GM18861 (cell line): ENCODE results near the gene GMPR2.
A peak's percentile ranks its signal among the peaks of the same experiment; 100 is the strongest.
"Not testable (repeated sequence)": the region's sequence is repeated elsewhere in the genome, so short reads cannot be mapped to it uniquely, and the experiment has no call there.

ENCODE experiments used
- ATAC-seq: cut with Tn5 transposase; IDR thresholded peaks from one replicate; pipeline ENCODE4 v1.9.1; 2021; ENCODE audit not compliant: unreplicated experiment

GMPR2 gene

DNA sequence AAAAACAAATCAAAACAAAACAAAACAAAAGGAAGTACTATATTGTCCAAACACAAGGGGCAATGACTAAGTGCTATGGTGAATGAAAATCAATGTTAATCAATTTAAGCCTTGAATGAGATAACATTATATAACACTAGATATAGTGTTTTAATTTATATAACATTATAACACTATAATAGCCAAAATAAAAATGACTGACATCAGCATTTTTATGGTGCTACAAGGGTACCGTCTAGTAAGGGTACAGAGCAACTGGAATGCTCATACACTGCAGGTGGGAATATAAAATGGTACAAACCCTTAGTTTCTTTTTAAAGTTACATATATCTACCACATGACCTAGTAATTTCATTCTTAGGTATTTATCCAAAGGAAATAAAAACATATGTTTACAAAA, 6.3 kb upstream of the GMPR2 start:
- no peak for ATAC-seq

- ATAC-seq, result no peak
Observed at GRCh38 chr14:24228902-24229301, 3.8 kb upstream of the GMPR2 start.

- no peak for ATAC-seq
Observed at GRCh38 chr14:24231263-24232120, 1.2 kb upstream of the GMPR2 start.

- ATAC-seq, result peak; percentile 58
Observed at GRCh38 chr14:24232121-24232644, 546 bp upstream of the GMPR2 start, which contains the start of gene NEDD8. Gene NEDD8 (minus strand): TSS chr14:24232367. CDS start chr14:24232267, 100 bp downstream.

DNA sequence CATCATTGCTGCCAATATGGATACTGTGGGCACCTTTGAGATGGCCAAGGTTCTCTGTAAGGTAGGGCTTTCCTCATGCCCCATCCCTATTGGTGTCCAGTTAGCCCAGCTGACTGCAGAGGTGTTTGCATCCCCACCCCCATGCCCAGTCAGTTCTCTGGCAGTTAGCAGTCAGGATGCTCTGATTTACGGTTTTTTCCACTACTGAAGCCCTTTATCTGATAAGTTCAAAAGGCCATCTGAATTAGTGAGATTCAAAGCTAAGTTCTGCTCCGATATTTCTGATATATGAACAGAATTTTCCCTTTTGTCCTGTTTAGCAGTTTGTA, 773 bp downstream of the GMPR2 start:
- ATAC-seq, result no peak

- no peak for ATAC-seq
Observed at GRCh38 chr14:24234095-24235005, 1.6 kb downstream of the GMPR2 start.

- no peak for ATAC-seq
Observed at GRCh38 chr14:24235804-24236688, 3.3 kb downstream of the GMPR2 start.

DNA sequence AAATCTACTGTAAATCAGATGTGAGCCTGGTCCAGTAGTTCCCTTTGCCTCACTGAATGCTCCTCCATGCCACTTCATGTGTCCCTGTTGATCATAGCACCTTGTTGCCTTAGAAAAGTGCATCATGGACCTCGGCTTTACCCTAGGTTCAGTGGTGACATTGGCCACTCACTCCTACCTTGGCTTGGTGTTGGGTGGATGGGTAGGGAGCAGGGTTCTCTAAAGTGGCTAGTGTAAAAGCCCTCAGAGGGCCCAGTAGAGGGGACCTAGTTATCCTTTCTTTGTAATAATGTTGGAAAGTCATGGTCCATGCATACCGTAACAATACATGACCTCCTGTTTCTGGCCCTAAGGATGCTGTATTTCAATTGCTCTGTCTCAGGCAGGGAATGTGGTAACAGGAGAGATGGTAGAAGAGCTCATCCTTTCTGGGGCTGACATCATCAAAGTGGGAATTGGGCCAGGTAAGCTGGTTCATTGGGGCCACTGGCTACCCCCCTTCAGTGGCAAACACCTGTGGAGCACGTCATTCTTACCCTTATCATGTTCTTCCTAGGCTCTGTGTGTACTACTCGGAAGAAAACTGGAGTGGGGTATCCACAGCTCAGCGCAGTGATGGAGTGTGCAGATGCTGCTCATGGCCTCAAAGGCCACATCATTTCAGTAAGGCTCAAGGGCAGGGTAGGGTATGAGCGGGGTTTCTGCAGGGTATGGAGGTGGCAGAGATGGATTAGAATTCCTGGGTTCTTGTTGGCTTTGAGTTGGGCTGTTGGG, 4.1 kb downstream of the GMPR2 start:
- no peak for ATAC-seq

DNA sequence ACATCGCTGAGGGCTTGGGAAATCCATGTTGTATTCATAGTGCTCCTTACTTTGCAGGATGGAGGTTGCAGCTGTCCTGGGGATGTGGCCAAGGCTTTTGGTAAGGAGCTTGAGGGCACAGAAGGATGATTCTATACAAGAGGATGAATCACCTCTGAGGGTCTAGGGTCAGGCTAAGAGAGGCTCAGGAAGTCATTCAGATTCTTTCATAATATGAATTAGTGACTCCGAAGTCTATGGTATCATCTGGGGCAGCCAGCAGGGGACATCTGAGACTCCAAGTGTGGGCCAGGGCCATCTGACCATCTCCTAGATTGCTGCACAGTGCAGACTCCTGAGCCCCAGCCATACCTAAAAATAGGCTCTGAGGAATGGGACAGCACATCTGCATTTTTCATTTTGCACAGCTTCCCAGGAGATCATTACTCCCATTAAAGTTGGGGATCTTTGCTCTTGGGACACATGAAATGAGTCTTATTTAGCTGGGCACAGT, 4.8 kb downstream of the GMPR2 start:
- no peak for ATAC-seq

- ATAC-seq, result no peak
Observed at GRCh38 chr14:24238123-24238522, 5.4 kb downstream of the GMPR2 start.

GRCh38 chr14:24238527-24239037, 5.9 kb downstream of the GMPR2 start:
- ATAC-seq, result no peak

- ATAC-seq, result no peak
Observed at GRCh38 chr14:24240110-24240918, 7.6 kb downstream of the GMPR2 start.

- ATAC-seq, result peak; percentile 67
Observed at GRCh38 chr14:24241829-24242443, 9.2 kb downstream of the GMPR2 start.

- ATAC-seq, result no peak
Observed at GRCh38 chr14:24243336-24243836, 10.7 kb downstream of the GMPR2 start.

DNA sequence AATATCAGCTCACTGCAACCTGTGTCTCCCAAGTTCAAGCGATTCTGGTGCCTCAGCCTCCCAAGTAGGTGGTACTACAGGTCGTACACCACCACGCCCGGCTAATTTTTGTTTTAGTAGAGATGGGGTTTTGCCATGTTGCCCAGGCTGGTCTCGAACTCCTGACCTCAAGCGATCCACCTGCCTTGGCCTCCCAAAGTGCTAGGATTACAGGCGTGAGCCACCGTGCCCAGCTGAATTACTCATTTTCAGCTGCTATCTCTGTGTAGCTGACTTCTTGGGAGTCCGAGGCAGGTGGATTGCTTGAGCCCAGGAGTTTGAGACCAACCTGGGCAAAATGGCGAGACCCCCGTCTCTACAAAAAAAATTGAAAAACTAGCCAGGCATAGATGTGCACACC, 12.6 kb downstream of the GMPR2 start:
- not testable (repeated sequence) for ATAC-seq

GRCh38 chr14:24246765-24247212, 14.1 kb downstream of the GMPR2 start:
- peak; percentile 30 for ATAC-seq

GRCh38 chr14:24247422-24247821, 14.7 kb downstream of the GMPR2 start:
- ATAC-seq, result no peak
